H9 (cell line): ENCODE measurements around the gene BRAT1. TPM values are rescaled to one million over a fixed set of nuclear protein-coding genes. Genes with fewer than 3 reads are reported as not detected.

Source experiments
- DNase-seq: peaks from one replicate; pipeline ENCODE4 v3.0.0-alpha.2; 2017
- H2AFZ ChIP-seq: one replicate; pipeline ENCODE4 v1.6.1; 2013; ENCODE audit warnings: mild to moderate bottlenecking, low read length, control low read depth, moderate library complexity
- H2AK5ac ChIP-seq: 2 replicates; pipeline ENCODE4 v1.6.1; 2013; ENCODE audit warnings: low read length, control low read depth, mixed read lengths; ENCODE audit not compliant: insufficient read length
- H2BK120ac ChIP-seq: one replicate; pipeline ENCODE4 v1.6.1; 2013; ENCODE audit warnings: low read depth, mild to moderate bottlenecking, low read length, control low read depth, inconsistent platforms; ENCODE audit not compliant: poor library complexity, severe bottlenecking
- H2BK12ac ChIP-seq: 2 replicates; pipeline ENCODE4 v1.6.1; 2013; ENCODE audit warnings: low read length, control low read depth, mixed read lengths, low read depth; ENCODE audit not compliant: insufficient read length
- H2BK15ac ChIP-seq: 2 replicates; pipeline ENCODE4 v1.6.1; 2013; ENCODE audit warnings: low read depth, low read length, control low read depth
- H2BK20ac ChIP-seq: one replicate; pipeline ENCODE4 v1.6.1; 2013; ENCODE audit warnings: low read depth, mild to moderate bottlenecking, low read length, control low read depth, inconsistent platforms; ENCODE audit not compliant: poor library complexity, severe bottlenecking
- H2BK5ac ChIP-seq: 2 replicates; pipeline ENCODE4 v1.6.1; 2013; ENCODE audit warnings: low read length, control low read depth, mixed read lengths; ENCODE audit not compliant: insufficient read length
- H3K14ac ChIP-seq: 2 replicates; pipeline ENCODE4 v1.6.1; 2013; ENCODE audit warnings: low read length, control low read depth; ENCODE audit not compliant: insufficient read depth
- H3K18ac ChIP-seq: 2 replicates; pipeline ENCODE4 v1.6.1; 2013; ENCODE audit warnings: low read depth, mild to moderate bottlenecking, mixed read lengths, low read length, control low read depth; ENCODE audit not compliant: insufficient read length
- H3K23ac ChIP-seq: 2 replicates; pipeline ENCODE4 v1.6.1; 2013; ENCODE audit warnings: low read length, control low read depth, mixed read lengths, low read depth; ENCODE audit not compliant: insufficient read length
- H3K23me2 ChIP-seq: 2 replicates; pipeline ENCODE4 v1.6.1; 2013; ENCODE audit warnings: low read depth, mild to moderate bottlenecking, mixed read lengths, low read length, control low read depth; ENCODE audit not compliant: insufficient read length, poor library complexity, severe bottlenecking
- H3K27ac ChIP-seq: 2 replicates; pipeline ENCODE4 v1.5.1; 2013; ENCODE audit warnings: low read length, control low read depth, mixed read lengths, low read depth; ENCODE audit not compliant: insufficient read length
- H3K27me3 ChIP-seq: 2 replicates; pipeline ENCODE4 v1.6.1; 2013; ENCODE audit warnings: low read length, control low read depth, inconsistent platforms; ENCODE audit not compliant: insufficient read depth
- H3K4ac ChIP-seq: 2 replicates; pipeline ENCODE4 v1.6.1; 2013; ENCODE audit warnings: low read depth, mild to moderate bottlenecking, control low read depth, inconsistent platforms, low read length, moderate library complexity
- H3K4me1 ChIP-seq: 2 replicates; pipeline ENCODE4 v1.6.1; 2013; ENCODE audit warnings: low read length, control low read depth, inconsistent platforms; ENCODE audit not compliant: insufficient read depth
- H3K4me2 ChIP-seq: 2 replicates; pipeline ENCODE4 v1.6.1; 2013; ENCODE audit warnings: low read length, control low read depth, mixed read lengths; ENCODE audit not compliant: insufficient read length, insufficient read depth
- H3K56ac ChIP-seq: 2 replicates; pipeline ENCODE4 v1.6.1; 2013; ENCODE audit warnings: low read depth, mild to moderate bottlenecking, mixed read lengths, low read length, control low read depth; ENCODE audit not compliant: insufficient read length
- H3K79me1 ChIP-seq: 2 replicates; pipeline ENCODE4 v1.6.1; 2013; ENCODE audit warnings: low read depth, mild to moderate bottlenecking, moderate library complexity, low read length, control low read depth, inconsistent platforms; ENCODE audit not compliant: insufficient read depth, poor library complexity, severe bottlenecking
- H3K79me2 ChIP-seq: 2 replicates; pipeline ENCODE4 v1.6.1; 2013; ENCODE audit warnings: low read length, control low read depth, inconsistent platforms; ENCODE audit not compliant: insufficient read depth
- H3K9ac ChIP-seq: 2 replicates; pipeline ENCODE4 v1.6.1; 2013; ENCODE audit warnings: low read length, control low read depth, mixed read lengths; ENCODE audit not compliant: insufficient read length; ENCODE audit errors: extremely low read depth
- H3K9me3 ChIP-seq: one replicate; pipeline ENCODE4 v1.6.1; 2013; ENCODE audit warnings: low read depth, low read length, inconsistent platforms; ENCODE audit not compliant: control insufficient read depth
- H3T11ph ChIP-seq: one replicate; pipeline ENCODE4 v1.6.1; 2013; ENCODE audit warnings: mild to moderate bottlenecking, low read length, control low read depth, inconsistent platforms
- H4K20me1 ChIP-seq: one replicate; pipeline ENCODE4 v1.6.1; 2013; ENCODE audit not compliant: control insufficient read depth, insufficient read length, insufficient read depth
- H4K5ac ChIP-seq: 2 replicates; pipeline ENCODE4 v1.6.1; 2013; ENCODE audit warnings: low read depth, mild to moderate bottlenecking, mixed read lengths, low read length, control low read depth; ENCODE audit not compliant: insufficient read length
- H4K8ac ChIP-seq: replicated peaks from 2 replicates; pipeline ENCODE4 v1.6.1; 2013; ENCODE audit warnings: low read length, control low read depth, mixed read lengths, low read depth; ENCODE audit not compliant: insufficient read length
- H4K91ac ChIP-seq: 2 replicates; pipeline ENCODE4 v1.6.1; 2013; ENCODE audit warnings: low read depth, mild to moderate bottlenecking, moderate library complexity, mixed read lengths, low read length, control low read depth; ENCODE audit not compliant: insufficient read length
- H3K27ac Mint-ChIP-seq, 3 experiments: 2 replicates in 2 of 3; 3 replicates in 1 of 3; pipeline ENCODE4 v1.8.0; 2020 to 2021; ENCODE audit warnings: mixed read lengths in 3 of 3, mild to moderate bottlenecking in 1 of 3, moderate library complexity in 1 of 3
- H3K27me3 Mint-ChIP-seq: 2 replicates; pipeline ENCODE4 v1.8.0; 2021; ENCODE audit warnings: low read depth, mild to moderate bottlenecking, moderate library complexity, mixed read lengths
- H3K36me3 Mint-ChIP-seq, 3 experiments: 2 replicates in 2 of 3; 3 replicates in 1 of 3; pipeline ENCODE4 v1.8.0; 2020 to 2021; ENCODE audit warnings: low read depth in 3 of 3, mixed read lengths in 3 of 3; ENCODE audit not compliant: insufficient read depth in 1 of 3
- H3K4me1 Mint-ChIP-seq, 2 experiments: 2 replicates each; pipeline ENCODE4 v1.8.0; 2020; ENCODE audit warnings: mixed read lengths in 2 of 2
- H3K4me3 Mint-ChIP-seq, 2 experiments: 2 replicates in 1 of 2; 3 replicates in 1 of 2; pipeline ENCODE4 v1.8.0; 2020 to 2021; ENCODE audit warnings: mild to moderate bottlenecking in 2 of 2, mixed read lengths in 2 of 2, moderate library complexity in 1 of 2
- H3K9me3 Mint-ChIP-seq, 2 experiments: 2 replicates in 1 of 2; 3 replicates in 1 of 2; pipeline ENCODE4 v1.8.0; 2020; ENCODE audit warnings: mild to moderate bottlenecking in 2 of 2, mixed read lengths in 2 of 2, moderate library complexity in 1 of 2
- WGBS: extraction: QIAGEN DNeasy Blood & Tissue Kit; methylation state at CpG from one replicate; pipeline ENCODE4 v1.1.7; 2013; ENCODE audit warnings: missing lambda C conversion rate, low lambda C conversion rate, mixed read lengths; ENCODE audit not compliant: insufficient read length; ENCODE audit errors: extremely low coverage; 5-methylcytosine and 5-hydroxymethylcytosine counted together
- total RNA-seq: library from RNA; stranded (reverse); gene quantifications from 2 replicates; pipeline ENCODE4 v1.2.1, GENCODE V29; 2021
- TF ChIP-seq, protein P1 (sequence below): fragments of 200-600 bp; sonication (generic); conservative IDR thresholded peaks from 3 replicates; pipeline ENCODE4 v1.8.0; 2021; ENCODE audit warnings: antibody characterized with exemption, mild to moderate bottlenecking

Gene BRAT1
- total RNA-seq, 1 experiment from 2014 or later, result 41.2 TPM

DNA sequence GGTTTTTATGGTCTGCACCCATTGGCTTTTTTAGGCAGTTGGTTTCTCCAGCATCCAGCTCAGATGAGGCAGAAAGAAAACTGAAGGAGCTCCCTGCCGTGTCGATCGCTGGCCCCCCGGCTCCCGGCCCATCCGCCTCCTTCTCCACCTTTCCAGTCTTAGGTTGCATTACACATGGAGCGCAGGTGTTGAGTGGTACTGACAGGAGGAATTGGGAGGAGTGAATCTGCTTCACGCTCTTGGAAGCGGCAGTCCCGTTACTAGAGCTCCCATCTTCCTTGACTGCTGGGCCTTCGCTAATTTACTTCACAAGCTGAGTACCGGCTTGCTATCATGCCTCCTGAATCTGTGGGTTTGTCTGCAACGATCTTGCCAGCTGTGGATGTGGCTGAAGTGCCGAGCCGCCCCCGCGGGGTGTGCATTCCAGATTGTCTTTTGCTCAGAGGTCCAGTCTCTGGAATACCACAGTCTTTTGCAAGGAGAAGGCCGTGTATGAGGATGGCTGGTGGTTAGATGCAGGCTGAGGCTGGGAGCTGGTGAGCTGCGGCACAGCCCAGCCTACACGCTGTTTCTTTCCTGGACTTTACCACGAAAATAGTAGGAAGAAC, 20.5 kb upstream of the BRAT1 start:
- no peak overlapping the region for H3K4ac ChIP-seq
- Mint-ChIP-seq H3K4me1 (no peaks in the 10 kb centered on the region; a peak in 1 of 4 replicates), H3K36me3 (peaks cover 0 to 3% (median 0%) of the 10 kb centered on the region in 3 experiments; a peak in 4 of 7 replicates), H3K27me3 (no peaks in the 10 kb centered on the region), H3K27ac (peak overlapping the region in 2 of 3 experiments; percentile 40 to 89; a peak in 3 of 7 replicates), H3K4me3 (no peak overlapping the region), H3K9me3 (peaks cover 0 to 3% of the 10 kb centered on the region in 2 experiments; a peak in 3 of 5 replicates)
- no peak overlapping the region for H3T11ph ChIP-seq
- no peak overlapping the region for H2AK5ac ChIP-seq
- no peak overlapping the region for H2AFZ ChIP-seq
- no peak overlapping the region for H3K18ac ChIP-seq
- TF ChIP-seq, protein P1, sequence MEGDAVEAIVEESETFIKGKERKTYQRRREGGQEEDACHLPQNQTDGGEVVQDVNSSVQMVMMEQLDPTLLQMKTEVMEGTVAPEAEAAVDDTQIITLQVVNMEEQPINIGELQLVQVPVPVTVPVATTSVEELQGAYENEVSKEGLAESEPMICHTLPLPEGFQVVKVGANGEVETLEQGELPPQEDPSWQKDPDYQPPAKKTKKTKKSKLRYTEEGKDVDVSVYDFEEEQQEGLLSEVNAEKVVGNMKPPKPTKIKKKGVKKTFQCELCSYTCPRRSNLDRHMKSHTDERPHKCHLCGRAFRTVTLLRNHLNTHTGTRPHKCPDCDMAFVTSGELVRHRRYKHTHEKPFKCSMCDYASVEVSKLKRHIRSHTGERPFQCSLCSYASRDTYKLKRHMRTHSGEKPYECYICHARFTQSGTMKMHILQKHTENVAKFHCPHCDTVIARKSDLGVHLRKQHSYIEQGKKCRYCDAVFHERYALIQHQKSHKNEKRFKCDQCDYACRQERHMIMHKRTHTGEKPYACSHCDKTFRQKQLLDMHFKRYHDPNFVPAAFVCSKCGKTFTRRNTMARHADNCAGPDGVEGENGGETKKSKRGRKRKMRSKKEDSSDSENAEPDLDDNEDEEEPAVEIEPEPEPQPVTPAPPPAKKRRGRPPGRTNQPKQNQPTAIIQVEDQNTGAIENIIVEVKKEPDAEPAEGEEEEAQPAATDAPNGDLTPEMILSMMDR, result no peak
- H3K27me3 ChIP-seq, result no peaks in the 10 kb centered on the region
- no peaks in the 10 kb centered on the region for H4K20me1 ChIP-seq
- H3K4me2 ChIP-seq, result no peak overlapping the region
- no peak overlapping the region for H2BK15ac ChIP-seq
- no peak overlapping the region for H4K91ac ChIP-seq
- H4K5ac ChIP-seq, result no peak overlapping the region
- H3K79me2 ChIP-seq, result no peaks in the 10 kb centered on the region
- H3K56ac ChIP-seq, result no peak overlapping the region
- no peak overlapping the region for H4K8ac ChIP-seq
- no peaks in the 10 kb centered on the region for H3K4me1 ChIP-seq
- WGBS, result no CpG with 5 or more reads among the region's 21 CpGs
- DNase-seq, result no peak
- H2BK12ac ChIP-seq, result no peak overlapping the region
- no peak overlapping the region for H2BK120ac ChIP-seq
- H2BK20ac ChIP-seq, result no peak overlapping the region
- H3K14ac ChIP-seq, result no peak overlapping the region
- H2BK5ac ChIP-seq, result no peak overlapping the region
- no peak overlapping the region for H3K9ac ChIP-seq
- no peaks in the 10 kb centered on the region for H3K9me3 ChIP-seq
- H3K79me1 ChIP-seq, result no peaks in the 10 kb centered on the region
- no peaks in the 10 kb centered on the region for H3K23me2 ChIP-seq
- H3K27ac ChIP-seq, result no peak overlapping the region
- H3K23ac ChIP-seq, result no peak overlapping the region
